ENCODE measurements around the gene TOX2. TPM values are rescaled to one million over a fixed set of nuclear protein-coding genes. Genes with fewer than 3 reads are reported as not detected.

TOX2 gene
- total RNA-seq, 4 donors from 2014 or later = 3.4 to 7.7 (median 5.2) TPM

- peaks cover 18 to 43% of the 10 kb centered on the region in 2 donors for H3K4me1 ChIP-seq
- DNase-seq = peak; percentile 86 to 91
- H3K27ac ChIP-seq = peak overlapping the region in 1 of 3 donors; percentile 0
- H3K27me3 ChIP-seq = no peaks in the 10 kb centered on the region
- 32 to 39% methylated on average over 9 of the region's 9 CpGs for WGBS, 2 donors
- intact Hi-C loops (cut with DNase I) = no loop called here
- no peaks in the 10 kb centered on the region for H3K36me3 ChIP-seq
- H3K4me3 ChIP-seq (replicated peaks in 1 of 3) = no peak overlapping the region
- no peaks in the 10 kb centered on the region for H3K9me3 ChIP-seq
- TF ChIP-seq POLR2A (IDR thresholded peaks at IDR 0.05) (no peak), CTCF (IDR thresholded peaks at IDR 0.05) (no peak)
Measured at GRCh38 chr20:43938932-43939761, 24.5 kb downstream of the TOX2 start.

GRCh38 chr20:43939762-43940121, 25.1 kb downstream of the TOX2 start:
- Histone ChIP-seq H3K27ac (peak overlapping the region in 1 of 3 donors; percentile 0), H3K9me3 (no peaks in the 10 kb centered on the region), H3K27me3 (no peaks in the 10 kb centered on the region), H3K4me1 (peaks cover 18 to 43% of the 10 kb centered on the region in 2 donors), H3K36me3 (no peaks in the 10 kb centered on the region), H3K4me3 (replicated peaks in 1 of 3) (no peak overlapping the region)
- intact Hi-C loops (cut with DNase I) = no loop called here
- TF ChIP-seq CTCF (IDR thresholded peaks at IDR 0.05) (no peak), POLR2A (IDR thresholded peaks at IDR 0.05) (no peak)
- 6 to 20% methylated on average over 1 of the region's 1 CpG for WGBS, 2 donors
- DNase-seq = no peak

GRCh38 chr20:43940518-43941225, 26.0 kb downstream of the TOX2 start:
- H3K4me1 ChIP-seq = peaks cover 18 to 43% of the 10 kb centered on the region in 2 donors
- intact Hi-C loops (cut with DNase I) = no loop called here
- H3K4me3 ChIP-seq (replicated peaks in 1 of 3) = no peak overlapping the region
- no peak for DNase-seq
- TF ChIP-seq CTCF (IDR thresholded peaks at IDR 0.05) (no peak), POLR2A (IDR thresholded peaks at IDR 0.05) (no peak)
- no peak overlapping the region for H3K27ac ChIP-seq
- no peaks in the 10 kb centered on the region for H3K27me3 ChIP-seq
- 91 to 93% methylated on average over 10 of the region's 10 CpGs for WGBS, 2 donors
- no peaks in the 10 kb centered on the region for H3K36me3 ChIP-seq
- H3K9me3 ChIP-seq = no peaks in the 10 kb centered on the region

- no peak for DNase-seq
- no peaks in the 10 kb centered on the region for H3K36me3 ChIP-seq
- no peak for TF ChIP-seq CTCF (IDR thresholded peaks at IDR 0.05)
- no peak for TF ChIP-seq POLR2A (IDR thresholded peaks at IDR 0.05)
- WGBS, 2 donors = 78 to 86% methylated on average over 10 of the region's 10 CpGs
- no peaks in the 10 kb centered on the region for H3K9me3 ChIP-seq
- intact Hi-C loops (cut with DNase I) = no loop called here
- H3K27me3 ChIP-seq = no peaks in the 10 kb centered on the region
- H3K4me1 ChIP-seq = peaks cover 18 to 39% of the 10 kb centered on the region in 2 donors
- H3K27ac ChIP-seq = no peak overlapping the region
- H3K4me3 ChIP-seq (replicated peaks in 1 of 3) = no peak overlapping the region
Measured at GRCh38 chr20:43941476-43942200, 27.0 kb downstream of the TOX2 start.

Measured in thyroid gland (tissue), 4 donors.